Testis (tissue), 2 donors: ENCODE data around the gene ATXN7L3.

Source experiments
- CTCF ChIP-seq, 3 experiments: fragments of 450-650 bp in 2 of 3; fragments of 200-600 bp in 1 of 3; sonication (generic) in 1 of 3; IDR thresholded peaks; one replicate each; pipeline ENCODE4 v1.5.1; 2016 to 2019; ENCODE audit warnings: antibody characterized with exemption in 3 of 3, mild to moderate bottlenecking in 2 of 3, moderate library complexity in 1 of 3
- POLR2A ChIP-seq: fragments of 450-650 bp; IDR thresholded peaks from one replicate; pipeline ENCODE4 v1.6.1; 2017; ENCODE audit warnings: antibody characterized with exemption, mild to moderate bottlenecking, moderate library complexity

DNA sequence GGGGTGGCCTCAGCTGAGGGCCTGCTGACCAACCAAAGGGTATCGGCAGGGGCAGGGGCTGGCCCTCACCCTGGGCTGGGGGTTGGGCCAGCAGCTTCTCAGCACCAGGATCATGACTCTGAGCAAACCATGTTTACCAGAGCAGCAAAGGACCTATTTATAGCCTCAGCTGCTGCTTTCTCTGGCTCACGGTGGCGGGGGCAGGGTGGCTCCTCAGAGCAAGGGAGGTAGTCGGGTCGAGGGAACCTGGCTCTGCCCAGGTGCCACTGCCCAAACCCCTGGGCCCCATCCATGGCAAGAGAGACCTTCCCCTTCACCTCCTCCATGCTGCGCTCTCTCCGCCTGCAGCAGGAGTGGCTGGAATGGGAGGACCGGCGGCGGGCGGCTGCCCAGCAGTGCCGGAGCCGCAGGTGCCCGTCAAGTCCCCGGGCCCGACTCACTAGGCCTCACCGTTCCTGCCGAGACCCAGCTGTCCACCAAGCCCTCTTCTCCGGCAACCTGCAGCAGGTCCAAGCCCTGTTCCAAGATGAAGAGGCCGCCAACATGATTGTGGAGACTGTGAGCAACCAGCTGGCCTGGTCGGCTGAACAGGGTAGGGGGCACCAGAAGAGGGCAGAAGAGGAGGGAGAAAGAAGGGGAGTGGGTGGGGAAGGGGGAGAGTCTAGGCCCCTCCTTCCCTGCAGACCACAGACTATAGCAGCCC lies 29.0 kb downstream of the ATXN7L3 start, which contains the start of gene ASB16:
- no peak for TF ChIP-seq POLR2A
- TF ChIP-seq CTCF (IDR thresholded peaks at IDR 0.05): no peak
